HUES48 (cell line): ENCODE data around the gene MAGI2.

Source experiments
- H3K27ac ChIP-seq: one replicate; pipeline ENCODE4 v1.7.0; 2013; ENCODE audit warnings: low read depth, low read length, inconsistent platforms
- H3K27me3 ChIP-seq: 2 replicates; pipeline ENCODE4 v1.6.1; 2013; ENCODE audit warnings: mild to moderate bottlenecking, low read length; ENCODE audit not compliant: control insufficient read depth, insufficient read depth
- H3K36me3 ChIP-seq: 2 replicates; pipeline ENCODE4 v1.6.1; 2013; ENCODE audit warnings: low read length; ENCODE audit not compliant: control insufficient read depth, insufficient read depth
- H3K4me1 ChIP-seq: 2 replicates; pipeline ENCODE4 v1.6.1; 2013; ENCODE audit warnings: mild to moderate bottlenecking, low read length; ENCODE audit not compliant: control insufficient read depth, insufficient read depth
- H3K4me3 ChIP-seq: 2 replicates; pipeline ENCODE4 v1.5.1; 2013; ENCODE audit warnings: mild to moderate bottlenecking, low read depth, low read length
- H3K9ac ChIP-seq: 2 replicates; pipeline ENCODE4 v1.6.1; 2013; ENCODE audit warnings: mild to moderate bottlenecking, low read depth, low read length, moderate library complexity
- H3K9me3 ChIP-seq: 2 replicates; pipeline ENCODE4 v1.6.1; 2013; ENCODE audit warnings: low read length; ENCODE audit not compliant: control insufficient read depth, insufficient read depth

Gene MAGI2

DNA sequence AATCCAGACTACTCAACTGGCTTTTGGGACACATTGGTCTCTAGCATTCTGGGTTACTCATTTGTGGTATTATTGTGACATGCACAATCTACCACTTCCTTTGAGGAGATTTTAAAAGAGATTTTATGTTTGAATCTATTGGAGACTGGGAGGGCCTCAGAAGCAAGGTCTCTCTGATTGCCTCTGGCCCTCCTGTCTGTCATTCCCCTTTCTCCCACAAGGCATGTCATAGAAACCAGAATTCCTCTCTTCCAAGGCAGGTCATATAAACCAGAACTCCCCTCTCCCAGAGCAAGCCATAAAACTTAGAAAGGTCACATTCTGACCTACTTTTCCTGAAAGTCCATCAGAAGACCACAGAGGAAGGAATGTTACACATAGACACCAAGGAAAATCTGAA lies 877.2 kb downstream of the MAGI2 start:
- H3K9me3 ChIP-seq: no peaks in the 10 kb centered on the region
- 0 out of 2 replicates have a peak overlapping the region, but pooled peaks have one; percentile 16 for H3K9ac ChIP-seq
- H3K36me3 ChIP-seq: no peaks in the 10 kb centered on the region
- H3K4me3 ChIP-seq: no peak overlapping the region
- peaks cover 49% of the 10 kb centered on the region for H3K4me1 ChIP-seq
- H3K27ac ChIP-seq: peak overlapping the region; percentile 59
- no peaks in the 10 kb centered on the region for H3K27me3 ChIP-seq

DNA sequence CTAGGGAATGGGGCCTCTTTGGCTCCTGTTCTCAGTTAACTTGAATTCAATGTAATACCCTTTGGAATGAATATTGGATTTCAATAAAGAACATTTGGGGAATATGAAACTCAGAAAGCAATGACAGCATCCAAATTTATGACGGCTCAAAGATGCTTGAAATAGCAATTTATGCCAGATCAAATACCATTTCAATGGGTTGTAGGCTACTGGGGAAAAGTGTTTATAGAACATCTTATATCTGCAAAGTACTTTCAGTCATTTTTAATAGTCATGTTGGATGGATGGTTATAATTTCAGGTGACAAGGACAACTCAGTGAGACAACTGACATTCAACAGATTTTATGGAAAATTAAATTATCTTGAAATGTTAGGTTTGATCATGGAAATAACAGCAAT lies 882.2 kb downstream of the MAGI2 start:
- Histone ChIP-seq H3K9ac (no peak overlapping the region), H3K27me3 (no peaks in the 10 kb centered on the region), H3K4me3 (no peak overlapping the region), H3K4me1 (peaks cover 39% of the 10 kb centered on the region), H3K36me3 (no peaks in the 10 kb centered on the region), H3K27ac (no peak overlapping the region), H3K9me3 (no peaks in the 10 kb centered on the region)

DNA sequence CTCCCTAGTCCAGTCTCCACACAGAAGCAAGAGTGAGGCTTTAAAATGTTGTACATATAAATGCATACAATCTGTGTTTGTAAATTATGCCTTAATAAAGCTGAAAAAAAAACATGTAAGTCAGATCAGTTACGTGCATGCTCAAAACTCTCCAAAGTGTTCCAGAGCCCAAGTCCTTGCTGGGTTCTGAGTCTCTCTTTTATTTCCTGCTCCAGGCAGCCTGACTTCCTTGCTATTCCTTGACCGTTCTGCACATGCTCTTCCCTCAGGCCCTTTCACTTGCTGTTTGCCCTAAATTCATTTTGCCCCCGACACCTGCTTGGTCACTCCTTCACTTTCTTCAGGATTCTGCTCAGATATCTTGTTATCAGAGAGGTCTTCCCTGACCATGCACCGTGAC lies 884.8 kb downstream of the MAGI2 start:
- peaks cover 40% of the 10 kb centered on the region for H3K4me1 ChIP-seq
- H3K27me3 ChIP-seq: no peaks in the 10 kb centered on the region
- no peak overlapping the region for H3K27ac ChIP-seq

DNA sequence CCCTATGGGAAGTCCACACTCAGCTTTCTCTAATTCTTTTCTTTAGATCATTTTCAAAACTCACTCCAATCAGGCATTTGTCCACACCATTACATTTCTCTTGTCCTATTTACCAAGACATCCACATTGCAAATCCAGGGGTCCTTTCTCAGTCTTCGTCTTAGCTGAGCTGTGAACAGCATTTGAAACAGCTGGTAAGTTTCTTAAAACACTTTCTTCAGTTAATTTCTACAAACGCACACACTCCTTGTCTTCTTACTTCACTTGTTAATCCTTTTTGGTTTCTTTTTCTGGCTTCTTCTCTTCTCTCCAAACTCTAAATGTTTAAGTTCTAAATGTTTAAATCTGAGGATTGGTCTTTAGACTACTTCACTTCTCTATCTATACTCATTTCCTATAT lies 885.6 kb downstream of the MAGI2 start:
- H3K36me3 ChIP-seq: no peaks in the 10 kb centered on the region
- no peak overlapping the region for H3K9ac ChIP-seq
- no peaks in the 10 kb centered on the region for H3K27me3 ChIP-seq
- H3K9me3 ChIP-seq: no peaks in the 10 kb centered on the region
- H3K4me3 ChIP-seq: no peak overlapping the region
- peaks cover 49% of the 10 kb centered on the region for H3K4me1 ChIP-seq
- H3K27ac ChIP-seq: no peak overlapping the region

More for the DNA sequence above, 884.8 kb downstream of the MAGI2 start:
- Histone ChIP-seq H3K4me3 (no peak overlapping the region), H3K9ac (no peak overlapping the region), H3K36me3 (no peaks in the 10 kb centered on the region), H3K9me3 (no peaks in the 10 kb centered on the region)

DNA sequence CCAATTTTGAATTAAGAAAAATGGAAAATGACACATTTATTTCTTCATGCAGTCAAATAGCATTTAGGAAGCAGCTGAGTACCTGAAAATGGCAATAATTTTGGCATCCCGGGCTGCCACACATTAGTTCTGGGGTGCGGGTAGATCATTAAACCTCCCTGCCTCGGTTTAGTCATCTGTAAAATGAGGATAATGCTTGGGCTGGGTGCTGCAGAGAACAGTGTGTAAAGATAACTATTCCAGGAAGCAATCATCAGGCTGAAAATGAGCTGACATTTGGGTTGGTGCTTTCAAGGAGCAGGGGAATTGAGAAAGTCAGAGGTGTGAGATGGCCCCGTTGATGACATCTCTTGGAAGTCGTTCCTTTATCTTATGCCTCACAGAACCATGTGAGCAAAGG lies 887.7 kb downstream of the MAGI2 start:
- no peaks in the 10 kb centered on the region for H3K27me3 ChIP-seq
- H3K9ac ChIP-seq: no peak overlapping the region
- H3K4me3 ChIP-seq: no peak overlapping the region
- peaks cover 62% of the 10 kb centered on the region for H3K4me1 ChIP-seq
- no peak overlapping the region for H3K27ac ChIP-seq
- H3K36me3 ChIP-seq: no peaks in the 10 kb centered on the region
- H3K9me3 ChIP-seq: no peaks in the 10 kb centered on the region

DNA sequence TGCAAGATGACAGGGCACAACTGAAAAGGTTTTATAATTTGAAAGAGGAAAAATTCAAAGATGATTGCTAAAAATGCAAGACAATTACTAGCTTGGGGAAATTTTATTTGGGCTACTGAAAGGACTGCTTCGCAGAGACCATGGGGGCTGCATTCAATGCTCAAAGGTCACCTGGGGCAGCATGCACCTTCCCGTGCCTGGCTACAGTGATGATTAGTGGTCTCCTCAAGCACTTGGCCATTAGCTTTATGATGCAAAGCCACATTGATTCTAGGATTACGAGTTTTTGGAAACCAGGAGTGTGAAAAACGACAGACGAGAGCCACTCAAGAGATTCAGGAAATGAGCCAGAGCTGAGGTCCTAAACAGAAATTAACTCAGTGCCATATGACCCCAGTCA lies 890.3 kb downstream of the MAGI2 start:
- peak overlapping the region; percentile 3; the same call in 1 of the 2 replicates for H3K9ac ChIP-seq
- H3K4me3 ChIP-seq: no peak overlapping the region
- peak overlapping the region; percentile 86 for H3K27ac ChIP-seq
- no peaks in the 10 kb centered on the region for H3K27me3 ChIP-seq
- H3K36me3 ChIP-seq: no peaks in the 10 kb centered on the region
- no peaks in the 10 kb centered on the region for H3K9me3 ChIP-seq
- peaks cover 73% of the 10 kb centered on the region for H3K4me1 ChIP-seq

DNA sequence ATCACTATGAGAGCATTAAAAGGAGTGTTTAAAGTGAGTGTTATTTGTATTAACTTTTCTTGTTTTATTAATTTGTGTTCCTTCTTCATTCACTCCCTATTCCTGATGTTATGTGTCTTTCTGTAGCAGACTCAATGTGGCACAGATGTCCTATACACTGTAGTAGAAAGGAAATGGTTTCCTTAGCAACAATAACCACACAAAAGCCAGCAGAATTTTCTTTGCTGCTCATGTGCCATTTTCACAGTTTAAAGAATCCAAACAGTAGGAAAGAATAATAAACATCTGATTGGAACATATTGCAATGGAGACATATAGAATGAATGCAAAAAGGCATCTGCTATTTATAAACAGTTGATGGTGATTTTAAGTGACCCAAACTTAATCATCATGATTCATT lies 891.3 kb downstream of the MAGI2 start:
- H3K9me3 ChIP-seq: no peaks in the 10 kb centered on the region
- peaks cover 66% of the 10 kb centered on the region for H3K4me1 ChIP-seq
- H3K36me3 ChIP-seq: no peaks in the 10 kb centered on the region
- H3K27ac ChIP-seq: peak overlapping the region; percentile 86
- H3K4me3 ChIP-seq: no peak overlapping the region
- H3K9ac ChIP-seq: no peak overlapping the region
- H3K27me3 ChIP-seq: no peaks in the 10 kb centered on the region

DNA sequence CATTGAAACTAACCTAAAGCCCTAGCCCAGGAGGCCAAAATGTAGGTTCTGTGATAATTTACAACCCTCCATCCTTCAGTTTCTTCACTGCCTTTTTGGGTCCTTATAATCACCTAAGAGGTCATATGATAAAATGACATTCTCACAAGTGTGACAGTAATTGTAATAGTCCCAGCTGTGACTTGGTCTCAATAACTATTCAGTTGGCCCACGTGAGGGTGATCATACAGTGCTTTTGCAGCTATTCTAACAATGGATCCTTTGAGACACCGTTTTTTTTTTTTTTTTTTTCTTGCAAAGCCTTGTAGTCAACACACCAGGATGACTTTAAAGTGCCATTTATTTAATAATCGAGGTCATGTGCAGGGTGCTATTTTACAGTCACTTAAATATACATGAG lies 894.9 kb downstream of the MAGI2 start:
- Histone ChIP-seq H3K4me1 (peaks cover 51% of the 10 kb centered on the region), H3K9ac (no peak overlapping the region), H3K36me3 (no peaks in the 10 kb centered on the region), H3K4me3 (no peak overlapping the region), H3K27ac (no peak overlapping the region), H3K9me3 (no peaks in the 10 kb centered on the region), H3K27me3 (no peaks in the 10 kb centered on the region)

DNA sequence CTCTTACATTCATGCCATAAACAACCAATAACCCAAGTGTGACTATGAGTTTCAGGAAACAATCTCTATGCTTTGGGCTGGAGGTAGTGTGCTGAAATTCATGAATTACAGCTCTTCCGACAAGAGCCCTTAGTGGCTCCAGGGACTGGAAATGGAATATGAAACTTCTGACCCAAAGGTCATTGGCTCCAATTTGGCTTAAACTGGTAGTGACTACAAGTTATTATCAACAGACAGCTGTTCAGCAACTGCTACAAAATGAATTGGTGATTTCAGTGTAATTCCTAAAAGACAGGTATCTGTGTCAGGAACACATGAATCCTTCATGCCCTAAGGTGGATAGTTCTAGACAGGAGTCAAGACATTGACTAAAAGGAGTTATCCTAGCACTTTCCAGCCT lies 909.5 kb downstream of the MAGI2 start:
- no peak overlapping the region for H3K4me3 ChIP-seq
- H3K27me3 ChIP-seq: no peaks in the 10 kb centered on the region
- H3K27ac ChIP-seq: no peak overlapping the region
- no peaks in the 10 kb centered on the region for H3K36me3 ChIP-seq
- H3K9ac ChIP-seq: no peak overlapping the region
- no peaks in the 10 kb centered on the region for H3K4me1 ChIP-seq
- H3K9me3 ChIP-seq: no peaks in the 10 kb centered on the region

DNA sequence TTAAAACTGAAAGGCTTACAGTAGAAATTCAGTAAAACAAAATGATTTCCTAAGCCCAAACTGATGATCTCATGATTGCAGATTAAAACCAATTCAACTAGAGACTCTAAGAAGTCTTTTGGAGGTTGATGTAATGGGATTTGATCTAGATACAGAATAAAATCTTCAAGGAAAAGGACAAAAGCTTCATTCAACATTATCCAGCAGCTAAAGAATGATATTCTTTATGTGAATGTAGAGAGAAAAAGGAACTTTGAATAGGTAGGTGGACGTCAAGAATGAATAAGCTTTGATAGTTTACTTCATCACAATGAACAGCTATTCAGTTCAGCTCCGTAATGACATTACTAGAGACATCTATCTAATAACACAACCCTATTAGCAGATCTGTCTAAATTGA lies 910.5 kb downstream of the MAGI2 start:
- Histone ChIP-seq H3K36me3 (no peaks in the 10 kb centered on the region), H3K27ac (no peak overlapping the region), H3K4me3 (no peak overlapping the region), H3K4me1 (no peaks in the 10 kb centered on the region), H3K27me3 (no peaks in the 10 kb centered on the region), H3K9me3 (no peaks in the 10 kb centered on the region), H3K9ac (no peak overlapping the region)

DNA sequence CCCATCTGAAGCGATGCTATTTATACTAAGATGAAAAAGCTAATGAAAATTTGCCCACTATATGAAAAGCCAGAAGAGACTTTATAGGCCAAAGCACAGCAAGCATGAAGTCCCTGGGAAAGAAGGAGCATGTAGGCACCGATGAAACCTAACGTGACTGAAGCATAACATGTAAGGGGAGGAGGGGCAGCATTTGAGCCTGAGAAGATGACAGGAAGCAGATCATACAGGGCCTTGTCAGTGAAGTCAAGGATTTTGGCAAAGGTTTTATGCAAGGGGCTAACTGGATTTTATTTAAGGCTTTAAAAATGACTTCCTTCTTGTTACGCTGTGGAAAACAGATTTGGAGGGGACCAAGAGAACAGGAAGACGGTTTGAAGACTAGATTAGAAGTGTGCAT lies 910.9 kb downstream of the MAGI2 start:
- no peak overlapping the region for H3K9ac ChIP-seq
- no peak overlapping the region for H3K27ac ChIP-seq
- no peaks in the 10 kb centered on the region for H3K27me3 ChIP-seq
- no peak overlapping the region for H3K4me3 ChIP-seq
- no peaks in the 10 kb centered on the region for H3K4me1 ChIP-seq
- H3K36me3 ChIP-seq: no peaks in the 10 kb centered on the region
- no peaks in the 10 kb centered on the region for H3K9me3 ChIP-seq

DNA sequence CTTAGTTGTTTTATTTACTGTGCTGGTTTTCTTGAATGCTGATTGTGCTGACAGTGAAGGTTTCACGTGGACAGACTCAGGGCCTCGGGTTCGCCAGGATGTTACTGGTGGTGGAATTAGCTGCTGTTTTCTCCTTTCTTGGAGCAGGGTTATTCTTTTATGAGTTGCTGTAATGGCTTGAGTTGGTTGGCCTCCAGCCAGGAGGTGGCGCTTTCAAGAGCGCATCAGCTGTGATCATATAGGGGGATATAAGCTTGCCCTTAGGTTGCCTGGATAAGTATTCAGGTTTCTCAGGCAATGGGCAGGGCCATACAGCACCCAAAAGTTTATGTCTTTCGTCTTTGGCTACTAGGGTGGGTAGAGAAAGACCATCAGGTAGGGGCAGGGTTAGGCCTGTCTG lies 913.6 kb downstream of the MAGI2 start:
- no peaks in the 10 kb centered on the region for H3K27me3 ChIP-seq
- no peak overlapping the region for H3K4me3 ChIP-seq
- no peaks in the 10 kb centered on the region for H3K9me3 ChIP-seq
- H3K4me1 ChIP-seq: no peaks in the 10 kb centered on the region
- H3K36me3 ChIP-seq: no peaks in the 10 kb centered on the region
- no peak overlapping the region for H3K27ac ChIP-seq
- no peak overlapping the region for H3K9ac ChIP-seq
